ENCODE results near the gene PSG1.
"Not testable (repeated sequence)": the region's sequence is repeated elsewhere in the genome, so short reads cannot be mapped to it uniquely, and the experiment has no call there.

DNA sequence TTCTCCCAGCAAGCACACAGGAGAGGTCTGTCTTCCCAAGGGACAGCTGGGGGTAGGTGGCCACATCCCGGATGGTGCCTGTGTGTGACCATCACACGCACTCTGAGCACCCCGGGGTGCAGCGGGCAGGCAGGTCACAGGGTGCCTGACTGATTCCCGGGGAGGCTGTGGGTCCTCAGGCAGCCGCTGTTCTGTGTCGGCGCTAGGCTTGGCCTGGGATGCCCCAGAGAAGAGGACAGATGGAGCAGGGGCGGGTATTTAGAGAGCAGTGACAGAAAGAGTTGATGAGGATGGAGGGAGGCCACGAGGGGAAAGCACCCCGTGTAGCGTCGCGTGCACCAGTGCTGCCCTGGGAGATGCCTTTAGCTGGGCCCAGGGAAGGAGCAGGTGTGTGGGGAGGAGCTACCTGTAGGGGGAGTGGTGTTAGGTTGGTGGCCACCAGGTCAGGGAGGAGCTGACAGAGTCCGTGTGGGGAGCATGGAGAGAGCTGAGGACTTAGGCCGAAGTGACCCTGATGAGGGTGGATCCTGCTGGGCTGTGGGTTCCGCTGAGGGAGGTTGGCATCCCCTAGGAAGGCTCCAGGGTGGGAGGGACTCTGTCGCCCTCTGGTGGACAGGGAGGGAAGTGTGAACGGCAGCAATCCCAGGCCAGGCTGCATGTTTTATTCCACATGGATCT, 22.5 kb downstream of the PSG1 start:
- TF ChIP-seq, protein P1, sequence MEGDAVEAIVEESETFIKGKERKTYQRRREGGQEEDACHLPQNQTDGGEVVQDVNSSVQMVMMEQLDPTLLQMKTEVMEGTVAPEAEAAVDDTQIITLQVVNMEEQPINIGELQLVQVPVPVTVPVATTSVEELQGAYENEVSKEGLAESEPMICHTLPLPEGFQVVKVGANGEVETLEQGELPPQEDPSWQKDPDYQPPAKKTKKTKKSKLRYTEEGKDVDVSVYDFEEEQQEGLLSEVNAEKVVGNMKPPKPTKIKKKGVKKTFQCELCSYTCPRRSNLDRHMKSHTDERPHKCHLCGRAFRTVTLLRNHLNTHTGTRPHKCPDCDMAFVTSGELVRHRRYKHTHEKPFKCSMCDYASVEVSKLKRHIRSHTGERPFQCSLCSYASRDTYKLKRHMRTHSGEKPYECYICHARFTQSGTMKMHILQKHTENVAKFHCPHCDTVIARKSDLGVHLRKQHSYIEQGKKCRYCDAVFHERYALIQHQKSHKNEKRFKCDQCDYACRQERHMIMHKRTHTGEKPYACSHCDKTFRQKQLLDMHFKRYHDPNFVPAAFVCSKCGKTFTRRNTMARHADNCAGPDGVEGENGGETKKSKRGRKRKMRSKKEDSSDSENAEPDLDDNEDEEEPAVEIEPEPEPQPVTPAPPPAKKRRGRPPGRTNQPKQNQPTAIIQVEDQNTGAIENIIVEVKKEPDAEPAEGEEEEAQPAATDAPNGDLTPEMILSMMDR (IDR thresholded peaks at IDR 0.05): not testable (repeated sequence)
- TF ChIP-seq POLR2AphosphoS5 (IDR thresholded peaks at IDR 0.05; ENCODE audit: insufficient read depth in 1 of 2, low read depth in 1 of 2): not testable (repeated sequence)

All from vagina (tissue), 2 donors.